ENCODE results near the gene LIFR.

DNA sequence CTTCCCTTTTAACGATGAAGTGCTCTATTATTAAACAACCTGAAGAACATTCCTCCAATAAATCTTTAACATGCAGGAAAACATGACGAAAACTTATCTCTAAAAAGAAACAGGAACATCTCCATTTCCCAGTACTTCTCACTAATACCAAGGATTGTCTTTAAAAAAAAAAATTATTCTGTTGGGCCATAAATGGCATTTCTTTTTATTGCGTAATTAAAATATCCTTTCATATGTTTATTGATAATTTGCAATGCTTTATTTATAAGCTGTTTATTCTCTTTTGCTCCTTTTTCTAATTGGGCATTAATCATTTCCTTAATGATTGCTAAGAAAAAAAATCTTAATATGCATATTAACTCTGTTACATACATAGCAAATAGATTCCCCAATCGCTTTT lies 18.9 kb downstream of the LIFR start:
- TF ChIP-seq, protein P1, sequence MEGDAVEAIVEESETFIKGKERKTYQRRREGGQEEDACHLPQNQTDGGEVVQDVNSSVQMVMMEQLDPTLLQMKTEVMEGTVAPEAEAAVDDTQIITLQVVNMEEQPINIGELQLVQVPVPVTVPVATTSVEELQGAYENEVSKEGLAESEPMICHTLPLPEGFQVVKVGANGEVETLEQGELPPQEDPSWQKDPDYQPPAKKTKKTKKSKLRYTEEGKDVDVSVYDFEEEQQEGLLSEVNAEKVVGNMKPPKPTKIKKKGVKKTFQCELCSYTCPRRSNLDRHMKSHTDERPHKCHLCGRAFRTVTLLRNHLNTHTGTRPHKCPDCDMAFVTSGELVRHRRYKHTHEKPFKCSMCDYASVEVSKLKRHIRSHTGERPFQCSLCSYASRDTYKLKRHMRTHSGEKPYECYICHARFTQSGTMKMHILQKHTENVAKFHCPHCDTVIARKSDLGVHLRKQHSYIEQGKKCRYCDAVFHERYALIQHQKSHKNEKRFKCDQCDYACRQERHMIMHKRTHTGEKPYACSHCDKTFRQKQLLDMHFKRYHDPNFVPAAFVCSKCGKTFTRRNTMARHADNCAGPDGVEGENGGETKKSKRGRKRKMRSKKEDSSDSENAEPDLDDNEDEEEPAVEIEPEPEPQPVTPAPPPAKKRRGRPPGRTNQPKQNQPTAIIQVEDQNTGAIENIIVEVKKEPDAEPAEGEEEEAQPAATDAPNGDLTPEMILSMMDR (IDR thresholded peaks at IDR 0.05) = no peak
- no peak for TF ChIP-seq POLR2A (IDR thresholded peaks at IDR 0.05)
